ENCODE measurements around the gene MTG2.

DNA sequence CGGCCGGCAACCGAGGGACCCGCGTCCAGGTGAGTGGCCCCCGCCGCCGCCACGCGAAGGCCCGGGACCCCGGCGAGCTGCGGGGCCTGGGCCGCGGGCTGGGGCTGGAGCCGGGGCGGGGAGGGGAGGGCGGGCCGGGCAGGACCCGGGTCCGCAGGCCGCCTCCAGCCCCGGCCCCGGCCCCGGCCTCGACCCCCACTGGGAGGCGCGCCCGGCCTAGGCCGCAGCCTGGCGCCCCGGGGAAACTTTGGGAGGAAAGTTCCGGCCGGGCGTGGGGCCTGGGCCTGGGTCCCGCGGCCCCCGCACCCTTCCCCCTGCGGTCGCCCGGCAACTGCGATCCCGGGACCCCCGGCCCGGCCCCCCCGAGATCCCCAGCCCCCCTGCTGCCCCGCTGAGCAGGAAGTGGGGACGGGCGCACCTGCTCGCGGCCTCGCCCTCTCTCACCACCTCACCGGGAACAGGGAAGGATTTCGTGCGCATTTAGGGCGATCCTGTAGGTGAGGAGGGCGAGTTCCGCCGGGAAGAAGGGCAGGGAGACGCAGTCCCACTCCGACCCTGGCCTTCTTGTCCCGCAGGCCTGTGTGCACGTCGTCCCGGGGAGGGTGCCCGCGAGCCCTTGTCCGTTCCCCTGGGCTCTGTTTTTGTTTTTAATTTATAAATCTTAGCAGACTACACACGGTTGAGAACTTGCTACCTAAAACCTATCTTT, 55.9 kb downstream of the MTG2 start:
- TF ChIP-seq, protein P1, sequence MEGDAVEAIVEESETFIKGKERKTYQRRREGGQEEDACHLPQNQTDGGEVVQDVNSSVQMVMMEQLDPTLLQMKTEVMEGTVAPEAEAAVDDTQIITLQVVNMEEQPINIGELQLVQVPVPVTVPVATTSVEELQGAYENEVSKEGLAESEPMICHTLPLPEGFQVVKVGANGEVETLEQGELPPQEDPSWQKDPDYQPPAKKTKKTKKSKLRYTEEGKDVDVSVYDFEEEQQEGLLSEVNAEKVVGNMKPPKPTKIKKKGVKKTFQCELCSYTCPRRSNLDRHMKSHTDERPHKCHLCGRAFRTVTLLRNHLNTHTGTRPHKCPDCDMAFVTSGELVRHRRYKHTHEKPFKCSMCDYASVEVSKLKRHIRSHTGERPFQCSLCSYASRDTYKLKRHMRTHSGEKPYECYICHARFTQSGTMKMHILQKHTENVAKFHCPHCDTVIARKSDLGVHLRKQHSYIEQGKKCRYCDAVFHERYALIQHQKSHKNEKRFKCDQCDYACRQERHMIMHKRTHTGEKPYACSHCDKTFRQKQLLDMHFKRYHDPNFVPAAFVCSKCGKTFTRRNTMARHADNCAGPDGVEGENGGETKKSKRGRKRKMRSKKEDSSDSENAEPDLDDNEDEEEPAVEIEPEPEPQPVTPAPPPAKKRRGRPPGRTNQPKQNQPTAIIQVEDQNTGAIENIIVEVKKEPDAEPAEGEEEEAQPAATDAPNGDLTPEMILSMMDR (IDR thresholded peaks at IDR 0.05): no peak
- no peak for TF ChIP-seq NFIC (IDR thresholded peaks at IDR 0.05; ENCODE audit: borderline replicate concordance)
- no peak for TF ChIP-seq GABPA (IDR thresholded peaks at IDR 0.05; ENCODE audit: low read depth)
- no peak for TF ChIP-seq TAF1 (IDR thresholded peaks at IDR 0.05; ENCODE audit: borderline replicate concordance, low read depth, low read length)
- no peak for TF ChIP-seq EZH2phosphoT487 (IDR thresholded peaks at IDR 0.05; ENCODE audit: borderline replicate concordance, low read depth)
- no peak for TF ChIP-seq SMC3 (IDR thresholded peaks at IDR 0.05; ENCODE audit: low read depth, low read length)
- TF ChIP-seq, protein P2, sequence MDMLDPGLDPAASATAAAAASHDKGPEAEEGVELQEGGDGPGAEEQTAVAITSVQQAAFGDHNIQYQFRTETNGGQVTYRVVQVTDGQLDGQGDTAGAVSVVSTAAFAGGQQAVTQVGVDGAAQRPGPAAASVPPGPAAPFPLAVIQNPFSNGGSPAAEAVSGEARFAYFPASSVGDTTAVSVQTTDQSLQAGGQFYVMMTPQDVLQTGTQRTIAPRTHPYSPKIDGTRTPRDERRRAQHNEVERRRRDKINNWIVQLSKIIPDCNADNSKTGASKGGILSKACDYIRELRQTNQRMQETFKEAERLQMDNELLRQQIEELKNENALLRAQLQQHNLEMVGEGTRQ (IDR thresholded peaks at IDR 0.05; ENCODE audit: borderline replicate concordance, low read depth, low read length): no peak
- TF ChIP-seq POLR2AphosphoS5 (IDR thresholded peaks at IDR 0.05; ENCODE audit: low read depth, low read length): no peak
- TF ChIP-seq RAD21 (IDR thresholded peaks at IDR 0.05; ENCODE audit: low read length): no peak
- no peak for TF ChIP-seq RFX5 (IDR thresholded peaks at IDR 0.05; ENCODE audit: low read length)
- TF ChIP-seq JUND (IDR thresholded peaks at IDR 0.05): no peak
- no peak for TF ChIP-seq EP300 (IDR thresholded peaks at IDR 0.05; ENCODE audit: borderline replicate concordance in 1 of 2, low read depth in 1 of 2, low read length in 1 of 2)
